Measurements from ENCODE around the gene ANKS4B.
"Not testable (repeated sequence)": the region's sequence is repeated elsewhere in the genome, so short reads cannot be mapped to it uniquely, and the experiment has no call there.

The ANKS4B gene, protein sequence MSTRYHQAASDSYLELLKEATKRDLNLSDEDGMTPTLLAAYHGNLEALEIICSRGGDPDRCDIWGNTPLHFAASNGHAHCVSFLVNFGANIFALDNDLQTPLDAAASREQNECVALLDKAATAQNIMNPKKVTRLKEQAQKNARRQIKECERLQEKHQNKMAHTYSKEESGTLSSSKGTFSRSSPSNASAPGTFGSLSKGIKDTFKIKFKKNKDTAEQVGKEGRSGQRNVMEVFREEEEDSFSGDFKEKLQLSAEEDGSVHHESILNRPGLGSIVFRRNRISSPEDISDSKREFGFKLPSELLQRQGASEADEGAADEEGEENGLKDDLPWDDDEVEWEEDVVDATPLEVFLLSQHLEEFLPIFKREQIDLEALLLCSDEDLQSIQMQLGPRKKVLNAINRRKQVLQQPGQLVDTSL

DNA sequence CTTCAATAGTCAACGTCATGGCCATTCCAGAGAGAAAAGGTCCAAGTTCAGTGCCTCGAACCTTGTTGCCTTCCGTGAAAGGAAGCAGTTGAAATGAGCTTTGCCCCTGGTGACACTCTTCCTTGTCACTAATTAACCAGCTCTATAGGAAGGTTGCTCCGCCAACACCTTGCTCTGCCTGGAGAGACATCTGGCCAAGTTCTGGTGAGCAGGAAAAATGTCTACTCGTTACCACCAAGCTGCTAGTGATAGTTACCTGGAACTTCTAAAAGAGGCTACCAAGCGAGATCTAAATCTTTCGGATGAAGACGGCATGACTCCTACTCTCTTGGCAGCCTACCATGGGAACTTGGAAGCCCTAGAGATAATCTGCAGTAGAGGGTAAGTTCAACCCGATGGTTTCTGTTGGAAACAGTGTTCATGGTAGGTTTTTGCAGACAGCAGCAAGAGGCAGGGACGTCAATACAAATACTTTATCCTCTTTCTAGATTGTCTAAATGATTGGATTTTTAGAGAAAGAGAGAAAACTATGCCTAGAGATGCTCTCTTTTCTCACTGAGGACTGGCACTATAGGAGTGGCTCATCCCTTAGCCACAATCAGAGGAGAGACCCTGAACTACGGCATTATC is at the start of gene ANKS4B:
Gene ANKS4B (plus strand): TSS at position 179 of the 630 bp plus-strand sequence. CDS start 39 bp downstream, at position 218.
- DNase-seq = no peak

DNA sequence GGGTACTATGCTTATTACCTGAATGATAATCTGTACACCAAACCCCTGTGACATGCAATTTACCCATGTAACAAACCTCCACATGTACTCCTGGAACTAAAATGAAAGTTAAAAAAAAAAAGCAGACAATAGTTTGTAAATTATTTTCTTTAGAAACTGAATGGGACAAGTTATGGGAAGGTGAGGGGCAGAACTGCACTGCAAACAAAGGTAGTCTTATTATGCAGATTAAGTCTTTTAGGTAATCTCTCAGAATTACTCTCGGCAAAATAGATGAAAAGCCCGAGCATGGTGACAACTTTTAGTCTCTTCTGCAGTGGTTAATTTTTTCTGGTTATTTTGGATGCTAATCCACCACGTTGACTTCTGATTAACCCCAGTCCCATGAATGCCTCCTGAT is 49.5 kb upstream of the ANKS4B start:
- no peak for DNase-seq

DNA sequence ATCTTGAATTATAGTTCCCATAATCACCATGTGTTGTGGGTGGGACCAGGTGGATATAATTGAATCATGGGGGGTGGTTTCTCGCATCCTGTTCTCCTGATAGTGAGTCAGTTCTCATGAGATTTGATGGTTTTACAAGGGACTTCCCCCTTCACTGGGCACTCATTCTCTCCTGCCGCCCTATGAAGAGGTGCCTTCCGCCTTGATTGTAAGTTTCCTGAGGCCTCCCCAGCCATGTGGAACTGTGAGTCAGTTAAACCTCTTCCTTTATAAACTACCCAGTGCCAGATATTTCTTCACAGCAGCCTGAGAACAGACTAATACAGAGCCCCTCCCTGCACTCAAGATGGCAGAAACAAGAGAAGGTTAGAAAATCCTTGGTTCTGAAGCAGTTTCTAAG is 48.7 kb upstream of the ANKS4B start:
- DNase-seq = peak; percentile 51

DNA sequence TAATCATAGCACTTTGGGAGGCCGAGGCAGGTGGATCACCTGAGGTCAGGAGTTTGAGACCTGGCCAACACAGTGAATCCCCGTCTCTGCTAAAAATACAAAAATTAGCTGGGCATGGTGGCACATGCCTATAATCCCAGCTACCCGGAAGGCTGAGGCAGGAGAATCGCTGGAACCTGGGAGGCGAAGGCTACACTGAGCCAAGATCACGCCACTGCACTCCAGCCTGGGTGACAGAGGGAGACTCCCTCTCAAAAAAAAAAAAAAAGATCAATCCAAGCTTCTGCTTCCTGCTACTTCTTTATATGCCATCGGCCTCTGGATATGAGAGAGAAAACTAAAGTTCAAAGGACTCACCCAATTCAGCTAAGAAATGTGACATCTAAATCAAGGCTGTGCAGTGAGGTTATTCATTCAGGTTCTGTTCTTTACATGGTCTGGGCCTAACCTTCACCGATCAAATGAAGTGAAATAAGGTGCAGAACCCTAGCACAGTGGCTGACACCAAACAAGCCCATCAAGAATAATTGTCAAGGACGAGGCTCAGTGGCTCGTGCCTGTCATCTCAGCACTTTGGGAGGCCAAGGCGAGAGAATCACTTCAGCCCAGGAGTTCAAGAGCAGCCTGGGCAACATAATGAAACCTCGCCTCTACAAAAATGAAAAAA is 47.7 kb upstream of the ANKS4B start:
- DNase-seq = no peak

DNA sequence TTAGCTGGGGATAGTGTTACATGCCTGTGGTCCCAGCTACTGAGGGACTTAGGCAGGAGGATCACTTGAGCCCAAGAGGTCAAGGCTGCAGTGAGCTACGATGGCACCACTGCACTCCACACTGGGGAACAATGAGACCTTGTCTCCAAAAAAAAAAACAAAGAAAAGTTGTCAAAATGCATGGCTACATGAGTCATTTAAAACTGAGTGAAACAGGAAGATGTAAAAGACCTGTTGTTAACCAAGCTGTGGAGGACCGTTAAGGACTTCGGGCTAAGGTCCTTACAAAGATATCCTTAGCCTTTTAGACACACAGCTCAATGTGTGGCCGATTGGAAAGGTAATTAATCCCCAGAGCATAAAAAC is 47.2 kb upstream of the ANKS4B start:
- DNase-seq = no peak

DNA sequence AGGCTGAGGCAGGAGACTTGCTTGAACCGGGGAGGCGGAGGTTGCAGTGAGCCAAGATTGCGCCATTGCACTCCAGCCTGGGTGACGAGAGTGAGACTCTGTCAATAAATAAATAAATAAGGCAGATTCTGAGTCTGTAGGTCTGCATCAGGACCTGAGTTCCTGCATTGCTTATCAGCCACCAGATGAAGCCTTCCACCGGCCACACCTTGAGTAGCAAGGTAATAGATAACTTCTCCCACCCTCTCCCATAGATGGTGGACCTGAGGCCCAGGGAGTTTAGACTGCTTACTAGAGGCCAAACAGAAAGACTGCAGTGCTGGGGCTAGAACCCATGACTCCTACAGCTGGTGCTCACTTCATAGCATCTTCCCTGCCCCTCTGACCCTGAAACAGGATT is 44.2 kb upstream of the ANKS4B start:
- no peak for DNase-seq

DNA sequence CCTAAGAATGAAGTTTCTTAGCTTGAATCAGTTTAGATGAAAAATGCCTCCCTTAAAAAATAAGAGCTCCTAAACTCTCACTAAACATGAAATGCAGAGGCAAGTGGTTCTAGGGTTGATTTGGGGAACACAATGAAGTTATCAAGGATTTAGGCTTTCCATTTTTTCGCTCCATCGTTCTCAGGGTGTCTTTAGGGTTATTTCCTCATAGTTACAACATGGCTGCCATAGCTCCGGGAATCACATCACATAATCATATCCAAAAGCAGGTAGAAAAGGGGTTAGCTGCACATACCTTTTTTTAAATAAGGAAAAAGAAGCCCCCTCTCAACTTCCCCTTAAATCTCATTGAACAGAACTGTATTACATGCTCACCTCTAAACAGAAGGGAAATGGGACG is 43.5 kb upstream of the ANKS4B start:
- DNase-seq = no peak

DNA sequence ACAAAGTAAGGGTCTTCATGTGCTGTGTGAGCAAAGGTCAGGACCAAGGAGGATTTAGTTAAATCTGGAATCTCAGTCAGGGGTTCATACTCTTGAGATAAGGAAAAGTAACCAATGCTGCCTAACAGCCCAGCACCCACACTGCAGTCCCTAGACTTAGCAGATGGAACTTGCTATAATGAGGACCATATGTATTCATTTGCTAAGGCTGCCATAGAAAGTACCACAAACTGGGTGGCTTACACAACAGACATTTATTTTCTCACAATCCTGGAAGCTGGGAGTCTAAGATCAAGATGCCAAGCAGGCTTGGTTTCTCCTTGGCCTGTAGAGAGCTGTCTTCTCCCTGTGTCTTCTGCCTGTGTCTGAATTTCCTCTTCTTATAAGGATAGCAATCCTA is 42.9 kb upstream of the ANKS4B start:
- no peak for DNase-seq

DNA sequence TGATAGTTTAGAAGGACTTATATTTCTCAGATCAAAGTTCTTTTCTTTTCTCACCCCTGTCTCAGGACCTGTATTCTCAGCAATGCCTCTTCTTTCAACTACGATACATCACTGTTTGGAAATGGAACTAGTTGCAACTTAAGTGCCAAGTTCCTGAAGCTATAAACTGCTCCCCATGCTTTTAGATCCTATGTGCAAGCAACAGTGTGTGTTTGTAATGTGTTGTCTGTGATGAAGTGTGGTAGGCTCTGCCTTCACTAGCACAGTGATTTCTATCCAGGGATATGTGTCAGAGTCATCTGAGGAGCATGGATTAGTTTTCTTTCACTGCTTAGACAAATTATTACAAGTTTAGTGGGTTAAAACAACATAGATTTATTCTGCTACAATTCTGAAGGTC is 40.5 kb upstream of the ANKS4B start:
- no peak for DNase-seq

DNA sequence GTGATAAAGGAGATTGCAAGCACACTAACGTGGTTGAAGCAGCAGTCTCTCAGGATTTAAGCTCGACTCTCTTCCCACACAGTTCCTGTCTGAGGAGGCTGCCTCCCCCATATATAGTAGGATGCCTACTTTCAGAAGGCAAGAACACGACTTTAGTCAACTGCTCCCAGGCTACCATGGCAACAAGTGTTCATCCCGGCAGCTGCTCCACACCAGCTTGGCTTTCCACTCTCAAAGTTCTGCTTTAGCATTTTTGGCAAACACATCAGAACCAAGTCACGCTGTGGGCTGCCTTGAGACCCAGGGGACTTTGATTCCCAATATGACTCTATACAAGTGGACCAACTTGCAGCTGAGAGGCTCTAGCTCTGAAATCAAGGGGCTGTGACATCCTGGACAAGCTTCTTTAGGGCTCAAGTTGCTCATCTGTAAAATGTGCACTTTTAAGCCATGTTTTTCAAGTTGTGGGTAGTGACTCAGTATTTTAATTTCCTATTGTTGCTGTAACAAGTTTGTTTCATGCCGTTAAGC is 38.7 kb upstream of the ANKS4B start:
- no peak for DNase-seq

DNA sequence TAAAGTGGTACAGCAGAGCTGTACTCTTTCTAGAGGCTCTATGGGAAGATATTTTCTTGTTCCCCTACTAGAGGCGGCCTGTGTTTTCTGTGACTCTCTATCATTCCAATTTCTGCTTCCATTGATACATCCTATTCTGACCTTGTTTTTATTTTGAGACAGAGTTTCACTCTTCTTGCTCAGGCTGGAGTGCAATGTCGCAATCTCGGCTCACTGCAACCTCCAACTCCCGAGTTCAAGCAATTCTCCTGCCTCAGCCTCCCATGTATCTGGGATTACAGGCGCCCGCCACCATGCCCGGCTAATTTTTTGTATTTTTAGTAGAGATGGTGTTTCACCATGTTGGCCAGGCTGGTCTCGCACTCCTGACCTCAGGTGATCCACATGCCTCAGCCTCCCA is 38.2 kb upstream of the ANKS4B start:
- not testable (repeated sequence) for DNase-seq

DNA sequence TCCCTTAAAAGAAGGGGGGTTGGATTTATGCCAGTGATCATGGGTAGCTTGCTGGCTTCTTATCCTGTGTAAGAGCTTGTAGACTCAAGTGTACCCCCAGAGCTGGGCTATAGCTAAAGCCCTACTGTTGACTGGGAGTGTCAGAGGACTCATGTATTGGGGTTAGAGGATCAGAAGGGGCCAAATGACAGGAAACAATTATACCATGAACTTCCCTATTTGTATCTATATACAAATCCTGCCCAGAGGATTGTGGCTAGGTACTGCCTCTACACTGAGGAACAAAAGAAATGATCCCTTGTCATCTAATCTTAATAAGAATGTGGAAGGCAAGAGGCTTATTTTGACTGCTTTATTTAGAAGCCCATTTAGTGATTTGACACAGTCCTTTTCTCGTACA is 36.4 kb upstream of the ANKS4B start:
- DNase-seq = no peak

DNA sequence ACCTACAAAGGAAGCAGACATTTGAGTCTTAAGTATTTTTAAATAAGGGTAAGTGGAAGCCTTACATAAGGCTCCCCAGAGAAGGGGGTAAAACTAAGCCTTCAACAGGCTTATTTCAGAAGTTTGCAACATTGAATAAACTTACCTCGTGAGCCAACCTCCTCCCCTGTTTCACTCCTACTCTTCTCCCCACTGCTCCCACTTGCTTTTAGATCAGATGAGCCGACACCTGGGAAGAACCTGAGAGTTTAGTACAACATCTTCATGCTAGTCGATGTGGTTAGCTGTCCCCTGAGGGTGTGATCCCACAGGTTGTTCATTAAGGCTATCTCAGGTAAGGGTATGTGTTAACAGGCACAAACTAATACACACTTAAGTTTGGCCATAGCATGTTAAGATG is 35.9 kb upstream of the ANKS4B start:
- no peak for DNase-seq

DNA sequence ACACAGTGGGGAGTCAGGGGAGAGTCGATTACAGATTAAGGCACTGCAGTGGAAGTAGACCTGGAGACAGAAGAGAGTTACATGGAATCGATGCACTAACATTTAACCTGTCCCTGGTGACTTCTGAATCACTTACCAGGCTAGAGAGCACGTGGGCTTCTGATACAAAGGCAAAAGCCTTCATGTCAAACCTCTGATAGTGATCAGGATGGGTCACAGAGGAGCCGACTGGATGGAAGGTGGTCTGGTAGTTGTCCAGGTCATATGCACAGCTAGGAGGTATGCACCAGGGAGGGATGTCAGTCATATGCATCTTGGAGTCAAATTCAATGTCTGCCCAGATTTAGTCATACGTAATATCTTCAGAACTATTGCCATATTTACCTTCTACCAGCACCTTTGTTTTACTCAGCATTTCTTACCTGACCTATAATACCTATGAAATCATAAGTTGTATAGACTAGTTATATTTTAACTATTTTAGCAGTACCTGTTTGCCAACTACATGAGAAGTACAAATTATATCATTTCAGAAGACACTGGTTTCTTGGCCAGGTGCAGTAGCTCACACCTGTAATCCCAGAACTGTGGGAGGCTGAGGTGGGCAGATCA is 33.8 kb upstream of the ANKS4B start:
- no peak for DNase-seq

DNA sequence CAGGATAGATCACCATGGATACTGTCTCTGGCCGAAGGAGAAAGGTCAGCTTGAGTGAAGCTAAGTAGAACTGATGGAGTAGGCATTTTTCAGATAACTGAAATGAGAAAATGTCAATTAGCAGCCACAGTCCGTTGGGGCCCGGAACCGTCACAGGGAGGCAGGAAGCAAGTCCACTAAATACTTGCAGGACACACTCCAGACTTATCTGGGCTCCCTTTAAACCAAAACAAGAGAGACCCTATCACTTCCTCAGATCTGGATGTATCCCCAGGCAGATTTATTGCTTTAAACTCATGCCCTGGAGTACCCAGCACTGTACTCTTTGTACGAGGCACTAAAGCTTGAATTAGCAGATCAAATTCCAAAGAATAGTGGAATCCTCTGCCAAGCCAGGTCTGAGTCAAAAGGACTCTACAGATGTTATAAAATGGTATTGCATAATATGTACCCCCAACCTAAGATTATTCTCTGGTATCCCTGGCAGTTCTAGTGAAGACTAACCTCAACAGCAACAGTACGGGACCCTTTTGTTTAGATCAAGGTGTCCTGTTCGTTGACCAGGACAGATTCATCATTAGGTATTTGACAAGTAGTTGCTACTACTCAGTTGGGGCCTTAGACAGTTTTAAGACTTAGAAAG is 30.2 kb upstream of the ANKS4B start:
- DNase-seq = no peak

DNA sequence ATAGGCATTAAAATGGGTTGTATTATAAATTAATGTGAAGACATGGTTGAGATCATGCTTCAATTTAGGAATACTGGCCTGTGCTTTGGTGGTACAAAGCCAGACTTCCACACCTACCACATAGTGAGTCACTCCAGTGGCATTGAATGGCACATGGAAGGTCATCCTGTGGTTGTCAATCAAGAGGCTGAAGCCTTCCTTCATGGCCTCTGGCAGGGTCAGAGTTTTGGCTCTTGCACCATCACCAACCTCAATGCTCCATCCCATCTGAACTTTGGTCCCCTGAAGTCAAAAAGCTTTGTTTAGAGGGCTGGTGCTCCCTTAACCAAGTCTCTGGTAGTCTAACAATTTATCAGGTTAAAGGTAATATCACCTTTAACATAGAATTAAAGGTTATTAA is 28.2 kb upstream of the ANKS4B start:
- DNase-seq = no peak

DNA sequence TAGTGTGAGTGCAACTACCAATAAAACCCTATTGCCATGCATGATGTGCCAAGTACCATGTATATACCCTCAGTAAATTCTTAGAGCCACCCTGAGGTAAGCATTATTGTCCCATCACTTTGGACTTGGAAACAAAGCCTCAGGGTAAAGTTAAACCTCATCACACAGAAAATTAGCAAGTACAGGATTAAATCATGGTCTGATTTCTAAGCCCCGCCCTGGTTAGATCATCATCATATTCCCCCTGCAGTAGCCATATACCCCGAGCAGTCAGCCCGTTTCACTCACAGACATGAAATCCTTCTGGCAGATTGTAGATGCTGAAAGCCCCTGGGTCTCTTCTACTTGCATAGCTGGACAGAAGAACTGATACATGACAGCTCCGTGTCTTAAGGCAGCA is 26.9 kb upstream of the ANKS4B start:
- no peak for DNase-seq

DNA sequence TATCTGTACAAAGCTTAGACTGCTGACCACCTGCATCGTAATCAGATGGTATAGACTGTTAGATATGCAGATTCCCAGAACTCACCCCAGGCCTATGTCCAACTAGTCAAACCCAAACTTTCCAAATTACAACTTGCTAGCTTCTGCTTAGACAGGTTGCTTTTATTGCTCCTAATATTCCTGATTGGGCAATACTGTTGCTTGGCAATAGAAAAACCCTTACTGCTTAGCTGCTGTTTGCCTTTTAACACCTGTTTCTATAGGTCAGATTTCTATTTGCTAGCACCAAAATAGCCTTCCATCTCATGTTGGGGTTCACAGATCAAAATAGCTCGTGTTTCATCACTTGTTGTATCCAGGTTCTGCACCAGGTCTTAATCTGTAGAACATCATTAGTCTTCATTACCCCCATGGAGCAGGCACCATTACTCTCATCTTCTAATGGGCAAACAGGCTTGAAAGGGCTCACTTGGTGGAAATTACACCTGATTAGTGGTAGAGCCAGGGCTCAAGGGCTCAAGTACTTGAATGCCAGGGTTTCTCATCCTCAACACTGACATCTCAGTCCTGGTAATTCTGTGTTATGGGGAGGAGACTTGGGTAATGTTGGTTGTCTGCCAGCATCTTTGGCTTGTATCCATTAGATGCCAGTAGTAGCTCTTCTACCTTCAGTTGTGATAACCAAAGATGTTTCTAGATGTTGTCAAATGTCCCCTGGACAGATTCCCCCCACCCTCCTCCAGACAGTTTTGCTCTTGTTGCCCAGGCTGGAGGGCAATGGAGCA is 24.9 kb upstream of the ANKS4B start:
- no peak for DNase-seq

DNA sequence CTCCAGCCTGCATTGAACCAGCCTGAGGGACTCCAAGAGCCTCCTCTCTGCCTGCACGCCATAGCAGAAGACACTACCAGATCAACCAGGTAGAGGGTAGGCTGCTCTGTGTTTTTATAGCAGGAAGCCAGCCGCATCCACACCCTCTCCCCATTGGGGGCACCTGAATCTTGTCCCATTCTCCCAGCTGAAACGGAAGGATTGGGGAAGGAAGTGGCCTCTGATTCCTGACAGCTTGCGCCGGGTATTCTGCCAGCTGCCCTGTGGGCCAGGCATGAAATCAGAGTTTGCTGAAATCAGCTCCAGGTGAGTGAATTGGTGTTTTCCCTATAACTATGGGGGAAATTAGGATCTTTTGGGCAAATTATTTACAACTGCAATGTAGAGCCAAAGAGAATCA is 22.0 kb upstream of the ANKS4B start, which contains the start of gene ZP2:
Gene ZP2 (minus strand): TSS at position 89 of the 400 bp plus-strand sequence. CDS start 27 bp downstream, at position 62.
- no peak for DNase-seq

DNA sequence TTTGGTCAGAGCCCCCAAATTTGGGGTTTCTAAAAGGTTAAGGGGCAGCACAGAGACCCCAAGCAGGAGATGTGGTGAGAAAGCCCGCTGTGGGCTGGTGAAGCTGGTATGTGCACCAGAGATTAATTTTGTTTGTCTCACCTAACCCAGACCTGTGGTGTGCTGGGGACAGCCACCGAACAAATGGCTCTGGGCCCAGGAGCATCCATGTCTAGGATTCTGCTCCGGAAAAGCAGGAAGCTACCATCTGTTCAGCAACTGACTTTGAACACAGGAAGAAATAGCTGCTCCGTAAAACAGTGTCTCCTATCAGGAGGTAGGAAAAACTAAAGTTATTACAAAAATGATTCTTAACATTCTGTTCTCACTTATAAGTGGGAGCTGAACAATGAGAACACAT is 19.4 kb upstream of the ANKS4B start:
- no peak for DNase-seq

DNA sequence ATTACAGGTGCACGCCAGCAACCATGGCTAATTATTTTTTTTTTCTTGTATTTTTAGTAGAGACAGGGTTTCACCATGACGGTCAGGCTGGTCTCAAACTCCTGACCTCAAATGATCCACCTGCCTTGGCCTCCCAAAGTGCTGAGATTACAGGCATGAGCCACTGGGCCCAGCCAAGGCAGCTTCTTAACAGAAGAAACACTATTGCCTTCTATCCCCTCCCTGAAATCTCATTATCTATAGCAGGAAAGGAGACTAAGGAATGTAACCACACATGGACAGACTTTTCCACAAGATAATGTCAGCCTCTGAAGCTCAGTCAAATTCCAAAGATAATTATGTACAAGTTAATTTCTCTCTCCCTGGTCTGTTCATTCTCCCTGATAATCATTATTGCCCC is 16.4 kb upstream of the ANKS4B start:
- no peak for DNase-seq

DNA sequence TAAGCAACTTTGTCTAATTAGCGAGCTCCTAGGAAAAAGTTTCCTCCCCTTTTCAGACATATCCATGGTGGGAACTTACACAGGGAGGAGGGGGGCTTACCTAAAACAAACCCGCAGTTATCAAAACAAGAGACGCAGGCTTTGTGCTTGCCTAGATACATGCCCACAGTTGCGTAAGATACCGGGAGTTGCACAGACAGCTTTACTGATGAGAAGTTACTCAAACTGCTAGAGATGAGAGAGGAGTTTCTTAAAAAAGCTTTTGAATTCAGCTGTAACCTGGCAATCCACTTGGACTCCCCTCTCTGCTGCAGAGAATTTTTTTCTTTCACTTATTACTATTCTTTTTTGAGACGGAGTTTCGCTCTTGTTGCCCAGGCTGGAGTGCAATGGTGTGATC is 15.3 kb upstream of the ANKS4B start:
- no peak for DNase-seq
